IgD-negative memory B cell (primary cell): ENCODE results near the gene CDC42BPA. TPM values are rescaled to one million over a fixed set of nuclear protein-coding genes. Genes with fewer than 3 reads are reported as not detected.
"Not testable (repeated sequence)": the region's sequence is repeated elsewhere in the genome, so short reads cannot be mapped to it uniquely, and the experiment has no call there.

Experiments used
- H3K27ac Mint-ChIP-seq, 3 donors: one replicate each; pipeline ENCODE4 v1.8.0; 2020 to 2022; ENCODE audit warnings: mild to moderate bottlenecking in 3 of 3, mixed read lengths in 3 of 3, moderate library complexity in 1 of 3
- H3K27me3 Mint-ChIP-seq: one replicate; pipeline ENCODE4 v1.8.0; 2021; ENCODE audit warnings: mixed read lengths
- H3K36me3 Mint-ChIP-seq: one replicate; pipeline ENCODE4 v1.8.0; 2020; ENCODE audit warnings: mild to moderate bottlenecking, mixed read lengths
- H3K4me1 Mint-ChIP-seq, 3 donors: one replicate each; pipeline ENCODE4 v1.8.0; 2020 to 2022; ENCODE audit warnings: mixed read lengths in 3 of 3, mild to moderate bottlenecking in 1 of 3
- H3K4me3 Mint-ChIP-seq, 4 donors: one replicate each; pipeline ENCODE4 v1.8.0; 2020 to 2022; ENCODE audit warnings: mild to moderate bottlenecking in 4 of 4, mixed read lengths in 4 of 4, moderate library complexity in 3 of 4
- H3K9me3 Mint-ChIP-seq, 3 donors: one replicate each; pipeline ENCODE4 v1.8.0; 2020 to 2021; ENCODE audit warnings: mixed read lengths in 3 of 3, mild to moderate bottlenecking in 1 of 3
- polyA plus RNA-seq: library from polyadenylated mRNA; unstranded; fragments of 300-500 nt; fragmentation: Illumina TruSeq; gene quantifications from one replicate; pipeline ENCODE4 v1.2.3, GENCODE V29; 2021

Gene CDC42BPA
- polyA plus RNA-seq, 1 donor from 2014 or later = not detected

- H3K27me3 Mint-ChIP-seq = peaks cover 3% of the 10 kb centered on the region
- peaks cover 4% of the 10 kb centered on the region for H3K36me3 Mint-ChIP-seq
- H3K4me3 Mint-ChIP-seq = no peak overlapping the region
- no peaks in the 10 kb centered on the region for H3K4me1 Mint-ChIP-seq
- no peak overlapping the region for H3K27ac Mint-ChIP-seq
- H3K9me3 Mint-ChIP-seq = peaks cover 0 to 3% (median 0%) of the 10 kb centered on the region in 3 donors
Observed at GRCh38 chr1:227043755-227044154, 274.5 kb downstream of the CDC42BPA start.

GRCh38 chr1:227042292-227042691 lies 276.0 kb downstream of the CDC42BPA start:
- H3K27me3 Mint-ChIP-seq = peaks cover 8% of the 10 kb centered on the region
- no peak overlapping the region for H3K27ac Mint-ChIP-seq
- no peaks in the 10 kb centered on the region for H3K4me1 Mint-ChIP-seq
- H3K4me3 Mint-ChIP-seq = no peak overlapping the region
- peaks cover 4% of the 10 kb centered on the region for H3K36me3 Mint-ChIP-seq
- H3K9me3 Mint-ChIP-seq = peaks cover 0 to 4% (median 0%) of the 10 kb centered on the region in 3 donors

- Mint-ChIP-seq H3K9me3 (peaks cover 0 to 3% (median 0%) of the 10 kb centered on the region in 3 donors), H3K27ac (no peak overlapping the region), H3K4me1 (peaks cover 0 to 4% (median 0%) of the 10 kb centered on the region in 3 donors), H3K36me3 (peaks cover 2% of the 10 kb centered on the region), H3K4me3 (no peak overlapping the region), H3K27me3 (peaks cover 6% of the 10 kb centered on the region)
Observed at GRCh38 chr1:227038401-227038800, 279.9 kb downstream of the CDC42BPA start.

- Mint-ChIP-seq H3K27ac (no peak overlapping the region), H3K27me3 (peaks cover 6% of the 10 kb centered on the region), H3K4me1 (peaks cover 0 to 4% (median 0%) of the 10 kb centered on the region in 3 donors)
Observed at GRCh38 chr1:227037121-227037520, 281.2 kb downstream of the CDC42BPA start.

GRCh38 chr1:227035316-227035715 lies 283.0 kb downstream of the CDC42BPA start:
- Mint-ChIP-seq H3K27me3 (peaks cover 6% of the 10 kb centered on the region), H3K4me3 (no peak overlapping the region), H3K27ac (no peak overlapping the region), H3K4me1 (peaks cover 0 to 4% (median 0%) of the 10 kb centered on the region in 3 donors), H3K9me3 (peaks cover 0 to 3% (median 0%) of the 10 kb centered on the region in 3 donors), H3K36me3 (peaks cover 2% of the 10 kb centered on the region)

More at GRCh38 chr1:227037121-227037520, 281.2 kb downstream of the CDC42BPA start:
- H3K9me3 Mint-ChIP-seq = peaks cover 0 to 3% (median 0%) of the 10 kb centered on the region in 3 donors
- no peak overlapping the region for H3K4me3 Mint-ChIP-seq
- H3K36me3 Mint-ChIP-seq = peaks cover 2% of the 10 kb centered on the region

GRCh38 chr1:227033880-227034279 lies 284.4 kb downstream of the CDC42BPA start:
- no peaks in the 10 kb centered on the region for H3K36me3 Mint-ChIP-seq
- peaks cover 6% of the 10 kb centered on the region for H3K27me3 Mint-ChIP-seq
- H3K27ac Mint-ChIP-seq = no peak overlapping the region
- H3K4me3 Mint-ChIP-seq = no peak overlapping the region
- peaks cover 0 to 3% (median 0%) of the 10 kb centered on the region in 3 donors for H3K9me3 Mint-ChIP-seq
- H3K4me1 Mint-ChIP-seq = peaks cover 0 to 4% (median 0%) of the 10 kb centered on the region in 3 donors

GRCh38 chr1:227032396-227032795 lies 285.9 kb downstream of the CDC42BPA start:
- Mint-ChIP-seq H3K27ac (no peak overlapping the region), H3K4me1 (peaks cover 0 to 4% (median 0%) of the 10 kb centered on the region in 3 donors)

GRCh38 chr1:227016990-227017389 lies 301.3 kb downstream of the CDC42BPA start:
- Mint-ChIP-seq H3K27me3 (no peaks in the 10 kb centered on the region), H3K27ac (no peak overlapping the region), H3K36me3 (no peaks in the 10 kb centered on the region), H3K4me3 (no peak overlapping the region), H3K9me3 (peaks cover 2 to 8% (median 5%) of the 10 kb centered on the region in 3 donors), H3K4me1 (no peaks in the 10 kb centered on the region)

More at GRCh38 chr1:227032396-227032795, 285.9 kb downstream of the CDC42BPA start:
- Mint-ChIP-seq H3K9me3 (no peaks in the 10 kb centered on the region), H3K27me3 (peaks cover 2% of the 10 kb centered on the region), H3K4me3 (no peak overlapping the region), H3K36me3 (peaks cover under 1% of the 10 kb centered on the region)

- Mint-ChIP-seq H3K9me3 (no peaks in the 10 kb centered on the region), H3K36me3 (no peaks in the 10 kb centered on the region), H3K27me3 (peaks cover 3% of the 10 kb centered on the region), H3K4me1 (peaks cover 0 to 1% (median 0%) of the 10 kb centered on the region in 3 donors), H3K4me3 (no peak overlapping the region), H3K27ac (no peak overlapping the region)
Observed at GRCh38 chr1:227010645-227011044, 307.6 kb downstream of the CDC42BPA start.

GRCh38 chr1:227009937-227010336 lies 308.4 kb downstream of the CDC42BPA start:
- H3K4me3 Mint-ChIP-seq = no peak overlapping the region
- no peak overlapping the region for H3K27ac Mint-ChIP-seq
- peaks cover 3% of the 10 kb centered on the region for H3K27me3 Mint-ChIP-seq
- H3K36me3 Mint-ChIP-seq = no peaks in the 10 kb centered on the region
- H3K9me3 Mint-ChIP-seq = no peaks in the 10 kb centered on the region
- peaks cover 0 to 1% (median 0%) of the 10 kb centered on the region in 3 donors for H3K4me1 Mint-ChIP-seq

GRCh38 chr1:227006226-227006796 lies 312.0 kb downstream of the CDC42BPA start:
- Mint-ChIP-seq H3K9me3 (no peaks in the 10 kb centered on the region), H3K36me3 (no peaks in the 10 kb centered on the region), H3K27ac (no peak overlapping the region), H3K4me3 (no peak overlapping the region), H3K4me1 (peaks cover 0 to 1% (median 0%) of the 10 kb centered on the region in 3 donors), H3K27me3 (peaks cover 3% of the 10 kb centered on the region)

- Mint-ChIP-seq H3K27me3 (peaks cover 3% of the 10 kb centered on the region), H3K4me1 (peaks cover 0 to 1% (median 0%) of the 10 kb centered on the region in 3 donors), H3K36me3 (no peaks in the 10 kb centered on the region), H3K27ac (peak overlapping the region in 1 of 3 donors; percentile 5), H3K9me3 (no peaks in the 10 kb centered on the region), H3K4me3 (no peak overlapping the region)
Observed at GRCh38 chr1:227004796-227005195, 313.5 kb downstream of the CDC42BPA start.

- Mint-ChIP-seq H3K4me3 (no peak overlapping the region), H3K27ac (no peak overlapping the region), H3K36me3 (no peaks in the 10 kb centered on the region), H3K9me3 (peaks cover 0 to 5% (median 0%) of the 10 kb centered on the region in 3 donors), H3K27me3 (peaks cover 3% of the 10 kb centered on the region), H3K4me1 (peaks cover 0 to 1% (median 0%) of the 10 kb centered on the region in 3 donors)
Observed at GRCh38 chr1:227003165-227003564, 315.1 kb downstream of the CDC42BPA start.

GRCh38 chr1:227002531-227003049 lies 315.7 kb downstream of the CDC42BPA start:
- Mint-ChIP-seq H3K9me3 (peaks cover 0 to 5% (median 0%) of the 10 kb centered on the region in 3 donors), H3K4me1 (peaks cover 0 to 1% (median 0%) of the 10 kb centered on the region in 3 donors), H3K27ac (no peak overlapping the region), H3K27me3 (peaks cover 3% of the 10 kb centered on the region), H3K4me3 (no peak overlapping the region), H3K36me3 (no peaks in the 10 kb centered on the region)

GRCh38 chr1:226999579-226999978 lies 318.7 kb downstream of the CDC42BPA start:
- H3K4me1 Mint-ChIP-seq = peaks cover 2 to 18% (median 3%) of the 10 kb centered on the region in 3 donors
- H3K4me3 Mint-ChIP-seq, H3K36me3 Mint-ChIP-seq, H3K9me3 Mint-ChIP-seq, H3K27me3 Mint-ChIP-seq, H3K27ac Mint-ChIP-seq: not testable (repeated sequence)
